NK-92 (cell line): ENCODE results near the gene PTPRF.
A peak's percentile ranks its signal among the peaks of the same experiment; 100 is the strongest.
"Not testable (repeated sequence)": the region's sequence is repeated elsewhere in the genome, so short reads cannot be mapped to it uniquely, and the experiment has no call there.

Experiments used
- DNase-seq: peaks from one replicate; lab custom pipeline; 2025; ENCODE audit not compliant: unreplicated experiment; lab: John Stamatoyannopoulos, UW

Gene PTPRF

GRCh38 chr1:43622471-43622870, 91.8 kb downstream of the PTPRF start:
- no peak for DNase-seq

GRCh38 chr1:43622901-43623780, 92.5 kb downstream of the PTPRF start:
- DNase-seq = no peak

GRCh38 chr1:43625063-43625780, 94.5 kb downstream of the PTPRF start:
- no peak for DNase-seq

- DNase-seq = no peak
These were observed 101.5 kb downstream of the PTPRF start for GRCh38 chr1:43632135-43632670.

GRCh38 chr1:43634721-43635120, 104.0 kb downstream of the PTPRF start:
- no peak for DNase-seq

- DNase-seq = no peak
These were observed 105.4 kb downstream of the PTPRF start for GRCh38 chr1:43636006-43636641.

GRCh38 chr1:43637267-43637666, 106.6 kb downstream of the PTPRF start:
- no peak for DNase-seq

GRCh38 chr1:43638381-43638780, 107.7 kb downstream of the PTPRF start:
- not testable (repeated sequence) for DNase-seq

GRCh38 chr1:43639976-43640794, 109.5 kb downstream of the PTPRF start:
- DNase-seq = no peak

- DNase-seq = no peak
These were observed 113.9 kb downstream of the PTPRF start for GRCh38 chr1:43644558-43644957.

- no peak for DNase-seq
These were observed 114.8 kb downstream of the PTPRF start for GRCh38 chr1:43645461-43645860.

- DNase-seq = not testable (repeated sequence)
These were observed 116.6 kb downstream of the PTPRF start for GRCh38 chr1:43647331-43647730.

GRCh38 chr1:43648221-43648847, 117.7 kb downstream of the PTPRF start:
- DNase-seq = no peak

- DNase-seq = no peak
These were observed 118.3 kb downstream of the PTPRF start for GRCh38 chr1:43648876-43649477.

GRCh38 chr1:43650310-43651085, 119.8 kb downstream of the PTPRF start:
- DNase-seq = peak; percentile 81

- no peak for DNase-seq
These were observed 120.5 kb downstream of the PTPRF start for GRCh38 chr1:43651188-43651587.

GRCh38 chr1:43651902-43652301, 121.2 kb downstream of the PTPRF start:
- DNase-seq = no peak

GRCh38 chr1:43653339-43653738, 122.7 kb downstream of the PTPRF start:
- DNase-seq = no peak

GRCh38 chr1:43653893-43654292, 123.2 kb downstream of the PTPRF start:
- no peak for DNase-seq
